IMR-90 (cell line): ENCODE data around the gene PTPRN2. TPM values are rescaled to one million over a fixed set of nuclear protein-coding genes. Genes with fewer than 3 reads are reported as not detected.

Experiments
- ATAC-seq: fragments of 200-7000 bp; cut with Tn5 transposase; 2 replicates; pipeline ENCODE4 v1.9.1; 2020; ENCODE audit warnings: low read depth, mild to moderate bottlenecking, moderate library complexity
- BruUV-seq: library from RNA; stranded (reverse); fragments of 400-500 nt; replicated peaks from 2 replicates; lab custom pipeline; 2021; lab: Mats Ljungman, UMichigan
- CTCF ChIA-PET: fragments of 300-600 bp; formaldehyde crosslinking; extraction: SDS; loops from one replicate; lab custom pipeline; 2021; ENCODE audit warnings: antibody characterized with exemption; lab: Yijun Ruan, JAX
- POLR2A ChIA-PET: fragments of 300-600 bp; sonication (Branson Sonifier 250); formaldehyde crosslinking; loops from one replicate; lab custom pipeline; 2022; ENCODE audit warnings: antibody characterized with exemption; ENCODE audit not compliant: unreplicated experiment; lab: Charles Lee
- DNase-seq: peaks from one replicate; pipeline ENCODE4 v3.0.0; 2013
- H2AFZ ChIP-seq: replicated peaks from 2 replicates; pipeline ENCODE3; 2013; ENCODE audit warnings: low read length, mild to moderate bottlenecking; ENCODE audit not compliant: poor library complexity
- H2AK5ac ChIP-seq: 2 replicates; pipeline ENCODE4 v1.6.1; 2013; ENCODE audit warnings: low read depth, low read length, inconsistent platforms
- H2AK9ac ChIP-seq: replicated peaks from 2 replicates; pipeline ENCODE3; 2013; ENCODE audit warnings: mild to moderate bottlenecking, low read depth, low read length, moderate library complexity; ENCODE audit not compliant: poor library complexity
- H2BK120ac ChIP-seq: 2 replicates; pipeline ENCODE4 v1.6.1; 2013; ENCODE audit warnings: low read depth, low read length, inconsistent platforms
- H2BK15ac ChIP-seq: 3 replicates; pipeline ENCODE4 v1.6.1; 2013; ENCODE audit warnings: low read depth, low read length, inconsistent platforms
- H2BK20ac ChIP-seq: 2 replicates; pipeline ENCODE4 v1.6.1; 2013; ENCODE audit warnings: low read depth, mild to moderate bottlenecking, inconsistent platforms, low read length, moderate library complexity
- H2BK5ac ChIP-seq: 2 replicates; pipeline ENCODE4 v1.6.1; 2013; ENCODE audit warnings: mild to moderate bottlenecking, low read depth, low read length, inconsistent platforms; ENCODE audit not compliant: poor library complexity, severe bottlenecking
- H3K14ac ChIP-seq: replicated peaks from 2 replicates; pipeline ENCODE4 v1.6.1; 2013; ENCODE audit warnings: low read depth, low read length, inconsistent platforms
- H3K18ac ChIP-seq: 2 replicates; pipeline ENCODE4 v1.6.1; 2013; ENCODE audit warnings: low read depth, low read length, control low read depth
- H3K23ac ChIP-seq: 2 replicates; pipeline ENCODE4 v1.6.1; 2013; ENCODE audit warnings: low read depth, low read length, inconsistent platforms
- H3K27ac ChIP-seq: 2 replicates; pipeline ENCODE4 v1.5.1; 2013; ENCODE audit warnings: mild to moderate bottlenecking, control low read depth, low read length; ENCODE audit not compliant: insufficient read depth
- H3K27me3 ChIP-seq: 2 replicates; pipeline ENCODE4 v1.6.1; 2013; ENCODE audit warnings: low read length; ENCODE audit not compliant: control insufficient read depth, insufficient read depth
- H3K36me3 ChIP-seq: 2 replicates; pipeline ENCODE4 v1.6.1; 2013; ENCODE audit warnings: low read length, mixed read lengths; ENCODE audit not compliant: control insufficient read depth, insufficient read depth
- H3K4ac ChIP-seq: 2 replicates; pipeline ENCODE4 v1.6.1; 2013; ENCODE audit warnings: low read depth, low read length, inconsistent platforms
- H3K4me1 ChIP-seq: 2 replicates; pipeline ENCODE4 v1.6.1; 2013; ENCODE audit warnings: low read length, mixed read lengths; ENCODE audit not compliant: control insufficient read depth, insufficient read depth
- H3K4me2 ChIP-seq: 2 replicates; pipeline ENCODE4 v1.6.1; 2013; ENCODE audit warnings: low read depth, mild to moderate bottlenecking, control low read depth, low read length, moderate library complexity
- H3K4me3 ChIP-seq: 2 replicates; pipeline ENCODE4 v1.5.1; 2013; ENCODE audit warnings: low read depth, mild to moderate bottlenecking, control low read depth, low read length, moderate library complexity; ENCODE audit not compliant: insufficient read depth
- H3K56ac ChIP-seq: 2 replicates; pipeline ENCODE4 v1.6.1; 2013; ENCODE audit warnings: low read length, inconsistent platforms; ENCODE audit not compliant: insufficient read depth; ENCODE audit errors: extremely low read depth
- H3K79me1 ChIP-seq, 2 experiments: 2 replicates each; pipeline ENCODE4 v1.6.1; 2013; ENCODE audit warnings: low read length in 2 of 2, inconsistent platforms in 1 of 2, low read depth in 1 of 2
- H3K9ac ChIP-seq: 2 replicates; pipeline ENCODE4 v1.6.1; 2013; ENCODE audit warnings: low read depth, low read length, control low read depth
- H3K9me1 ChIP-seq: 2 replicates; pipeline ENCODE4 v1.6.1; 2013; ENCODE audit warnings: low read length, inconsistent platforms; ENCODE audit not compliant: insufficient read depth
- H3K9me3 ChIP-seq: 2 replicates; pipeline ENCODE4 v1.6.1; 2013; ENCODE audit warnings: low read length; ENCODE audit not compliant: control insufficient read depth, insufficient read depth
- H4K20me1 ChIP-seq: 2 replicates; pipeline ENCODE4 v1.6.1; 2013; ENCODE audit warnings: low read length, inconsistent platforms; ENCODE audit not compliant: insufficient read depth
- H4K5ac ChIP-seq: 2 replicates; pipeline ENCODE4 v1.6.1; 2013; ENCODE audit warnings: mild to moderate bottlenecking, low read depth, low read length, control low read depth
- H4K8ac ChIP-seq, 2 experiments: 2 replicates each; pipeline ENCODE4 v1.6.1; 2013; ENCODE audit warnings: low read depth in 2 of 2, low read length in 2 of 2, control low read depth in 1 of 2, inconsistent platforms in 1 of 2
- H4K91ac ChIP-seq: 2 replicates; pipeline ENCODE4 v1.6.1; 2013; ENCODE audit warnings: low read depth, low read length, inconsistent platforms; ENCODE audit not compliant: insufficient read depth
- BHLHE40 ChIP-seq: fragments of 150-350 bp; IDR thresholded peaks from 2 replicates; pipeline ENCODE4 v1.6.1; 2016; ENCODE audit warnings: mild to moderate bottlenecking, low read depth, low read length
- CTCF ChIP-seq: conservative IDR thresholded peaks from 2 replicates; pipeline ENCODE4 v1.5.1; 2012; ENCODE audit warnings: mild to moderate bottlenecking, low read depth, low read length, improper control_type of control experiment
- MAZ ChIP-seq: IDR thresholded peaks from 2 replicates; pipeline ENCODE4 v1.6.1; 2012; ENCODE audit warnings: low read depth, mild to moderate bottlenecking, low read length, improper control_type of control experiment, moderate library complexity, borderline replicate concordance
- MXI1 ChIP-seq: IDR thresholded peaks from 2 replicates; pipeline ENCODE4 v1.6.1; 2012; ENCODE audit warnings: low read depth, mild to moderate bottlenecking, low read length, moderate library complexity, borderline replicate concordance
- NFE2L2 ChIP-seq: fragments of 150-350 bp; IDR thresholded peaks from 2 replicates; pipeline ENCODE4 v1.6.1; 2016; ENCODE audit warnings: low read depth, mild to moderate bottlenecking, low read length
- POLR2A ChIP-seq: IDR thresholded peaks from 2 replicates; pipeline ENCODE4 v1.6.1; 2012; ENCODE audit warnings: mild to moderate bottlenecking, low read depth, low read length
- SMC3 ChIP-seq: fragments of 150-350 bp; IDR thresholded peaks from 2 replicates; pipeline ENCODE4 v1.6.1; 2016; ENCODE audit warnings: low read depth, mild to moderate bottlenecking, antibody characterized with exemption, low read length, moderate library complexity
- USF2 ChIP-seq: fragments of 150-350 bp; IDR thresholded peaks from 2 replicates; pipeline ENCODE4 v1.6.1; 2017; ENCODE audit warnings: mild to moderate bottlenecking, antibody characterized with exemption, low read length, low read depth
- WGBS, 2 experiments: methylation state at CpG; one replicate each; pipeline versions ENCODE4 v1.1.5 to v1.1.7; 2013; ENCODE audit warnings: missing lambda C conversion rate in 2 of 2; ENCODE audit not compliant: insufficient read length in 1 of 2; ENCODE audit errors: extremely low coverage in 2 of 2; 5-methylcytosine and 5-hydroxymethylcytosine counted together
- dilution Hi-C: fragments of 300-500 bp; cut with HindIII; formaldehyde crosslinking; loops from one replicate; pipeline ENCODE4 v1.14.3; 2018; ENCODE audit warnings: low sequenced_read_pairs; ENCODE audit not compliant: unreplicated experiment
- in situ Hi-C: fragments of 300-500 bp; cut with MboI; formaldehyde crosslinking; loops from 3 replicates; pipeline ENCODE4 v1.14.3; 2019; ENCODE audit warnings: low sequenced_read_pairs, inconsistent platforms, mixed read lengths
- intact Hi-C: fragments of 100-400 bp; cut with micrococcal nuclease; formaldehyde crosslinking; loops from 2 replicates; pipeline ENCODE4 v1.10.0; 2022
- polyA plus RNA-seq, 3 experiments: library from polyadenylated mRNA; depleted of rRNA; stranded (reverse); fragments of >200 nt; gene quantifications; 2 replicates each; pipeline ENCODE4 v1.2.3, GENCODE V29; 2012; ENCODE audit warnings: low replicate concordance in 1 of 3
- total RNA-seq: library from RNA; depleted of rRNA; stranded (reverse); fragments of >200 nt; gene quantifications from 2 replicates; pipeline ENCODE4 v1.2.3, GENCODE V29; 2012

PTPRN2 gene
- total and polyA plus RNA-seq, 2 of the 4 experiments (the other 2 are of a cell fraction), result 0.03 TPM; not detected in 1

- intact Hi-C loops, result no loop called here
- Histone ChIP-seq H2BK20ac (no peak overlapping the region), H3K9me3 (peaks cover 53% of the 10 kb centered on the region), H3K27ac (no peak overlapping the region), H3K27me3 (no peaks in the 10 kb centered on the region), H3K4ac (no peak overlapping the region), H3K79me1 (no peaks in the 10 kb centered on the region), H2BK15ac (no peak overlapping the region), H2BK120ac (no peak overlapping the region), H3K4me1 (no peaks in the 10 kb centered on the region), H2BK5ac (no peak overlapping the region), H4K91ac (no peak overlapping the region), H3K36me3 (no peaks in the 10 kb centered on the region), H3K9me1 (no peaks in the 10 kb centered on the region), H4K8ac (no peak overlapping the region), H3K56ac (no peak overlapping the region), H3K14ac (no peak overlapping the region), H3K4me2 (no peak overlapping the region), H4K5ac (no peak overlapping the region), H2AK5ac (no peak overlapping the region), H2AFZ (no peak overlapping the region), H4K20me1 (no peaks in the 10 kb centered on the region), H3K4me3 (no peak overlapping the region), H2AK9ac (no peak overlapping the region), H3K18ac (no peak overlapping the region), H3K23ac (no peak overlapping the region), H3K9ac (no peak overlapping the region)
- no CpG with 5 or more reads among the region's 13 CpGs for WGBS, 2 experiments
- DNase-seq, result no peak
- no peak for ATAC-seq
- in situ Hi-C loops, result no loop called here
- TF ChIP-seq MXI1 (no peak), SMC3 (no peak), MAZ (no peak), CTCF (no peak), BHLHE40 (no peak), USF2 (no peak), POLR2A (no peak), NFE2L2 (no peak)
- POLR2A ChIA-PET, result no interaction called here
- CTCF ChIA-PET, result no interaction called here
- BruUV-seq, result no TSS peak
- dilution Hi-C loops, result no loop called here
Measured at GRCh38 chr7:157787275-157787701, 800.3 kb downstream of the PTPRN2 start.
